CD8-positive, alpha-beta memory T cell (primary cell): Measurements from ENCODE around the gene ERICH6B. TPM values are rescaled to one million over a fixed set of nuclear protein-coding genes. Genes with fewer than 3 reads are reported as not detected.

Experiments
- CTCF ChIA-PET: fragments of 350-600 bp; sonication (Branson Sonifier 250); formaldehyde crosslinking; loops from one replicate; lab custom pipeline; 2021; ENCODE audit warnings: antibody characterized with exemption; lab: Charles Lee
- POLR2A ChIA-PET: fragments of 350-600 bp; sonication (Branson Sonifier 250); formaldehyde crosslinking; loops from one replicate; lab custom pipeline; 2021; ENCODE audit warnings: antibody characterized with exemption; lab: Charles Lee
- DNase-seq, 5 donors: peaks; one replicate each; pipeline versions ENCODE4 v3.0.0 to v3.0.0-alpha.2; 2020 to 2022; ENCODE audit warnings: mixed read lengths in 1 of 5
- H3K27ac ChIP-seq: one replicate; pipeline ENCODE4 v1.7.0; 2013; ENCODE audit warnings: low read depth, mild to moderate bottlenecking, low read length, moderate library complexity
- H3K27me3 ChIP-seq: 2 replicates; pipeline ENCODE4 v1.7.0; 2013; ENCODE audit warnings: low read length, mild to moderate bottlenecking; ENCODE audit not compliant: insufficient read depth, poor library complexity, severe bottlenecking
- H3K36me3 ChIP-seq: 2 replicates; pipeline ENCODE4 v1.7.0; 2013; ENCODE audit warnings: mild to moderate bottlenecking, low read length, moderate library complexity; ENCODE audit not compliant: insufficient read depth
- H3K4me1 ChIP-seq: 2 replicates; pipeline ENCODE4 v1.7.0; 2013; ENCODE audit warnings: mild to moderate bottlenecking, low read length, moderate library complexity; ENCODE audit not compliant: insufficient read depth
- H3K4me3 ChIP-seq: 2 replicates; pipeline ENCODE4 v1.7.0; 2013; ENCODE audit warnings: mild to moderate bottlenecking, low read length
- H3K9me3 ChIP-seq: 2 replicates; pipeline ENCODE4 v1.7.0; 2013; ENCODE audit warnings: mild to moderate bottlenecking, low read length
- H3K27ac Mint-ChIP-seq, 8 donors: one replicate each; pipeline ENCODE4 v1.8.0; 2020 to 2021; ENCODE audit warnings: mixed read lengths in 8 of 8, mild to moderate bottlenecking in 6 of 8, inconsistent platforms in 3 of 8, moderate library complexity in 3 of 8
- H3K27me3 Mint-ChIP-seq, 2 donors: one replicate each; pipeline ENCODE4 v1.8.0; 2020 to 2021; ENCODE audit warnings: mixed read lengths in 2 of 2, mild to moderate bottlenecking in 1 of 2, moderate library complexity in 1 of 2
- H3K36me3 Mint-ChIP-seq, 3 donors: one replicate each; pipeline ENCODE4 v1.8.0; 2020 to 2021; ENCODE audit warnings: mixed read lengths in 3 of 3, inconsistent platforms in 1 of 3, mild to moderate bottlenecking in 1 of 3
- H3K4me1 Mint-ChIP-seq, 3 donors: one replicate each; pipeline ENCODE4 v1.8.0; 2020 to 2021; ENCODE audit warnings: mixed read lengths in 3 of 3, inconsistent platforms in 1 of 3, mild to moderate bottlenecking in 1 of 3
- H3K4me3 Mint-ChIP-seq, 7 donors: one replicate each; pipeline ENCODE4 v1.8.0; 2020 to 2021; ENCODE audit warnings: mixed read lengths in 7 of 7, mild to moderate bottlenecking in 6 of 7, moderate library complexity in 4 of 7, inconsistent platforms in 2 of 7
- H3K9me3 Mint-ChIP-seq, 5 donors: one replicate each; pipeline ENCODE4 v1.8.0; 2020 to 2022; ENCODE audit warnings: mixed read lengths in 5 of 5, mild to moderate bottlenecking in 3 of 5, moderate library complexity in 2 of 5, inconsistent platforms in 1 of 5
- polyA plus RNA-seq: library from polyadenylated mRNA; unstranded; fragments of 300-500 nt; fragmentation: Illumina TruSeq; gene quantifications from one replicate; pipeline ENCODE4 v1.2.3, GENCODE V29; 2021
- total RNA-seq, 2 experiments: library from RNA; stranded (reverse); gene quantifications; one replicate each; pipeline ENCODE4 v1.2.3, GENCODE V29; 2021

Gene ERICH6B
- total and polyA plus RNA-seq, 3 experiments from 2014 or later: not detected

DNA sequence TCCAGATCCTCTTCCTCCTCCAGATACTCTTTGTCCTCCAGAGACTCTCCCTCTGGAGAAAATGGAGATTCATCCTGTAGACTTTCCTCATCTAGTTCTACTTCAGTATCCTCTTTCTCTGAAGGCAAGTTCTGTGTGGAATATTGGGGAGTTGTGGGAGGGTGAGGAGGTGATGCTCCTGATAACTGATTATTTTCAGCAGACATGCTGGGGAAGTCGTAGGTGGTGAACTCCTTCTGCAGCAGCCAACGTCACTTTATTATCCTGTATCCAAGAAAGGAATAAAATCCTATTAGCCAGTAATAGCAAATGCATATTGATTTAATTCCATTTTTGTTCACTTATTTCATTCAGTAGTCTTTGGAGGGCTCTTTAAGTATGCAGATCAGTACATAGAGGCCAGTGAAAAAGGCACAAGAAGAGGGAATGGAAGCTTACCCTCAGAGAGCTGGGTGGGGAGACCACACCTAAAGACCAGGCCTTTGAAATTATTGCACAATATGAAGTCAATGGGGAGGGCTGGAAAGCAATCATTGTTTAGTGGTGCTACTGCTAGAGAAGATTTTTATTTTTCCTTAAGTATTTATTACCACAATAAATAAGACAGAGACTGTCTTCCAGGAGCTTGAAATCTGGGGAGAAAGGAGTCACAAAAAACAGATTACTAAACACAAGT lies 18.6 kb downstream of the ERICH6B start:
- Mint-ChIP-seq H3K27me3 (peaks cover 12 to 20% of the 10 kb centered on the region in 2 donors), H3K36me3 (no peaks in the 10 kb centered on the region), H3K4me3 (no peak overlapping the region), H3K9me3 (peaks cover 0 to 3% (median 0%) of the 10 kb centered on the region in 5 donors), H3K27ac (no peak overlapping the region), H3K4me1 (no peaks in the 10 kb centered on the region)
- Histone ChIP-seq H3K4me3 (no peak overlapping the region), H3K27ac (no peak overlapping the region), H3K27me3 (no peaks in the 10 kb centered on the region), H3K9me3 (no peaks in the 10 kb centered on the region), H3K36me3 (no peaks in the 10 kb centered on the region), H3K4me1 (no peaks in the 10 kb centered on the region)
- ChIA-PET CTCF (no interaction called here), POLR2A (no interaction called here)
- DNase-seq: no peak

DNA sequence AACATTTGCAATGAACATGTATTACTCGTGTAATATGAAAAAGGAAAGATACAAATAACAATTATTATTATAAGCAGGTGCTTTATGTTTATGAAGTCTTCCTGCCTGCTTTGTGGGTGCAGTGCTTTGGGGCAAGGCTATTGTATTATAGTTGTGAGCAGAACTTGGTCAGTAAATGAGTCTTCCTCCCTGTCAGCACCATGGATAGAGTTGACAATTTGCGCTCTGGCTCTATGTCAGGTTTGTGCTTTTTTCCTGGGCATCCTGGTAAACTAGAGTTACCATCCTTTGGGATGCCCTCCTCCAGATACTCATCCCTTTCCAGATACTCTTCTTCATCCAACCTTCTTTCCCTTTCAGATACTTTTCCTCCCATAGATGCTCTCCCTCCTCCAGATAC lies 19.6 kb downstream of the ERICH6B start:
- POLR2A ChIA-PET: no interaction called here
- Mint-ChIP-seq H3K4me1 (no peaks in the 10 kb centered on the region), H3K9me3 (peaks cover 0 to 3% (median 0%) of the 10 kb centered on the region in 5 donors), H3K36me3 (no peaks in the 10 kb centered on the region), H3K27ac (no peak overlapping the region), H3K27me3 (peaks cover 12 to 20% of the 10 kb centered on the region in 2 donors), H3K4me3 (no peak overlapping the region)
- Histone ChIP-seq H3K36me3 (no peaks in the 10 kb centered on the region), H3K27ac (no peak overlapping the region), H3K4me1 (no peaks in the 10 kb centered on the region), H3K9me3 (no peaks in the 10 kb centered on the region), H3K27me3 (no peaks in the 10 kb centered on the region), H3K4me3 (no peak overlapping the region)
- CTCF ChIA-PET: no interaction called here
- no peak for DNase-seq

DNA sequence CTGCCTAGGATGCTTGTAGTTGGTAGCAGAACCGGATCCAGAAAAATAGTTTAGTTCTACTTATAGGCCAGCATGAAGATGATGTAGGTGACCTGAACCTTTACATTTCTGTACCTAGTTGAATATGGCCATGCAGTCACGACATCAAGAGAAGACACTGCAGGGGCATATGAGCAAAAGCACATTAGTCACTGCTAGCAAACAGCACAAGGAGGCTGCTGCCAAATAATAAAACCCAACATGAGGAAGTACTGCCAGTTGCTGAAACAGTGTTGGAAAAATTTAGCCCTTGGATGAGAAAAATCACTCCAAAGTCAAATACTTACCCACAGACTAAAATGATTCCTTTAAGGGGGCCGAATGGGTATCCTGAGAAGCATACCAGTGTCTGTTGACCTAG lies 20.8 kb downstream of the ERICH6B start:
- ChIA-PET POLR2A (no interaction called here), CTCF (no interaction called here)
- no peaks in the 10 kb centered on the region for H3K27me3 ChIP-seq
- no peaks in the 10 kb centered on the region for H3K9me3 ChIP-seq
- no peaks in the 10 kb centered on the region for H3K36me3 Mint-ChIP-seq
- peaks cover 10 to 14% of the 10 kb centered on the region in 2 donors for H3K27me3 Mint-ChIP-seq
- H3K27ac Mint-ChIP-seq: no peak overlapping the region
- H3K9me3 Mint-ChIP-seq: peaks cover 0 to 3% (median 0%) of the 10 kb centered on the region in 5 donors
- H3K4me1 Mint-ChIP-seq: no peaks in the 10 kb centered on the region
- no peak overlapping the region for H3K4me3 ChIP-seq
- DNase-seq: no peak
- no peaks in the 10 kb centered on the region for H3K36me3 ChIP-seq
- no peak overlapping the region for H3K4me3 Mint-ChIP-seq
- H3K4me1 ChIP-seq: no peaks in the 10 kb centered on the region
- no peak overlapping the region for H3K27ac ChIP-seq

DNA sequence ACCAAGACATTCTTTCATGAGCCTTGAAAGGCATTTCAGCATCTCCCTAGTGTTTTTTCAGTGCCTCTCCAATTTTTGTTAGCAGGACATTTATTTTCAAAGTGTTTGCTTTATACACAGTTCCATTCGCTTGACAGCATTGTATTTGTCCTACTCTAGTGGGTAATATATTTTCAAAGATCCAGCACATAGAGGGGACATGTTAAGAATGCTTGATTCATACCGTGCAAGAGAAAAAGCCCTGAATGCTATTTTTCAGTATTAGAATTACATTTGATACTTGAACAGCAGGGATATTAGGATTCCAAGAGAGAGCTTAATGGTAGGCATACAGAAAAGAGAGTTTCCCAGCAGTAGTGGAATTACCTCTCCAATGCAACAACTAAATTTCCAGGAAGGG lies 21.3 kb downstream of the ERICH6B start:
- H3K9me3 ChIP-seq: no peaks in the 10 kb centered on the region
- H3K27ac ChIP-seq: no peak overlapping the region
- Mint-ChIP-seq H3K4me1 (no peaks in the 10 kb centered on the region), H3K9me3 (peaks cover 0 to 3% (median 0%) of the 10 kb centered on the region in 5 donors), H3K36me3 (no peaks in the 10 kb centered on the region), H3K27ac (no peak overlapping the region), H3K27me3 (peaks cover 6 to 14% of the 10 kb centered on the region in 2 donors), H3K4me3 (no peak overlapping the region)
- no peak for DNase-seq
- no peaks in the 10 kb centered on the region for H3K36me3 ChIP-seq
- no peaks in the 10 kb centered on the region for H3K27me3 ChIP-seq
- no peaks in the 10 kb centered on the region for H3K4me1 ChIP-seq
- POLR2A ChIA-PET: no interaction called here
- no peak overlapping the region for H3K4me3 ChIP-seq
- CTCF ChIA-PET: no interaction called here

DNA sequence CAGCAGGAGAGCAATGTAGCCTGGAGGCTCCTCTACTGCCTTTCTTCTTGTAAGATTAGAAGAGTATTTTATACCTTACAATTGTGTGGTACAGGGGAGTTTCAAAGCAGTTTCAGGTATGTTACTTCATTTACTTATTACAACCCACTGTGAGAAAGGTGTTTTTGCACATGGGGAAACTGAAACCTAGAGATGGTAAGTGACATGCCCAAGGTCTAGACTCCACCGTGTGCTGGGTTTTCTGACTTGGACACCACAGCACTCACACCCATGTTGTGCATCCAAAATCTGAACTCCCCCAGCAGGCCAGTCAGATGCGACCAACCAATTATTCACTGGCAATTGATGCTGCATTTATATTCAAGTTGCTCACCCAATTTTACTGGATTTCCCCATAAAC lies 22.8 kb downstream of the ERICH6B start:
- POLR2A ChIA-PET: no interaction called here

DNA sequence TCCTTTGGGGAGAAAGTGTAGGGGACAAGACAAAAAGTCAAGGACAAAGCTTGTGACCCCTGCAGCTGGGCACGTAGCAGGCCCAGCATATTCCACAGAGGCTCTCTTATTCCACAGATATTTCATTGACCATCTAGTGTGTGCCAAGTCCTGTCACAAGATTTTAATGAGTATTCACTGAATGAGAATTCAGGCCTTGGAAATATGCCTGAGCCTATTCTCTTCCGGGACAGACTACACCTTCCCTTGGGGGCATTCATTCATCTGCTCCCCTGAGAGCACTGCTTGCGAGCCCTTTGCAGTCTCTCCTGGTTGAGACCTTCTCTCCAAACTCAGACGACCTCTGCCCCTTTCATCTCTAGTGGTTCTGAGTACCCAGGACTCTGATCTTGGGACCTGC lies 25.5 kb downstream of the ERICH6B start:
- ChIA-PET POLR2A (no interaction called here), CTCF (no interaction called here)
- H3K36me3 ChIP-seq: no peaks in the 10 kb centered on the region
- peaks cover 5 to 9% of the 10 kb centered on the region in 2 donors for H3K27me3 Mint-ChIP-seq
- no peaks in the 10 kb centered on the region for H3K4me1 ChIP-seq
- no peak overlapping the region for H3K4me3 ChIP-seq
- H3K27ac ChIP-seq: no peak overlapping the region
- H3K4me1 Mint-ChIP-seq: no peaks in the 10 kb centered on the region
- no peaks in the 10 kb centered on the region for H3K36me3 Mint-ChIP-seq
- H3K4me3 Mint-ChIP-seq: no peak overlapping the region
- no peak for DNase-seq
- H3K27ac Mint-ChIP-seq: no peak overlapping the region
- peaks cover 0 to 5% (median 0%) of the 10 kb centered on the region in 5 donors for H3K9me3 Mint-ChIP-seq
- H3K9me3 ChIP-seq: no peaks in the 10 kb centered on the region
- no peaks in the 10 kb centered on the region for H3K27me3 ChIP-seq

More for the DNA sequence above, 22.8 kb downstream of the ERICH6B start:
- H3K9me3 Mint-ChIP-seq: peaks cover 0 to 3% (median 0%) of the 10 kb centered on the region in 5 donors
- no peak overlapping the region for H3K27ac ChIP-seq
- H3K4me3 ChIP-seq: no peak overlapping the region
- no peaks in the 10 kb centered on the region for H3K27me3 ChIP-seq
- no peak for DNase-seq
- CTCF ChIA-PET: no interaction called here
- H3K27ac Mint-ChIP-seq: no peak overlapping the region
- no peaks in the 10 kb centered on the region for H3K36me3 Mint-ChIP-seq
- no peak overlapping the region for H3K4me3 Mint-ChIP-seq
- H3K4me1 ChIP-seq: no peaks in the 10 kb centered on the region
- H3K4me1 Mint-ChIP-seq: no peaks in the 10 kb centered on the region
- no peaks in the 10 kb centered on the region for H3K9me3 ChIP-seq
- no peaks in the 10 kb centered on the region for H3K36me3 ChIP-seq
- H3K27me3 Mint-ChIP-seq: peaks cover 5 to 6% of the 10 kb centered on the region in 2 donors

DNA sequence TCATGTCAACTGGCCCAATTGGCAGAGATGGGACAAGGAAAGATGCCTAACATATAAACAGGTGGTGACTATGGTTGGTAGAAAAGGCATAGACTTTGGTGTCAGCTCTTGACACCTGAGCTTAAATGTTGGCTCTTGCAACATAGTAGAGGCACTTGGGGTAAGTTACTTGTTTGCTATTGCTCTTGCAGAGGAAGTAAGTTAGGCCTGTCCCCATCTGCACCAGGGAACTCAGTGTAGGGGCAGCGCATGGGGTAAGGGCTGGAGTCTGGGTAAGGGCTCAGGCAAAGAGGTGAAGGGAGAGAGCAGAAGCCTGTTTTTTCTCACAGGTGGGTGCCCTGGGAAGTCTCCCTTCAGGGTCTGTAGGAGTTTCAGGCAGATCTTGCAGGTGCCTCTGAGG lies 27.6 kb downstream of the ERICH6B start:
- ChIA-PET CTCF (interaction anchor here (1.0 kb wide), 1 partner anchor 9 kb away, joined by 4 read pairs; no protein-coding TSS in a partner anchor), POLR2A (no interaction called here)
- no peaks in the 10 kb centered on the region for H3K9me3 ChIP-seq
- no peak for DNase-seq
- no peaks in the 10 kb centered on the region for H3K27me3 ChIP-seq
- Mint-ChIP-seq H3K4me1 (no peaks in the 10 kb centered on the region), H3K27ac (peak overlapping the region in 1 of 8 donors; percentile 70), H3K4me3 (no peak overlapping the region), H3K9me3 (peaks cover 0 to 8% (median 0%) of the 10 kb centered on the region in 5 donors), H3K36me3 (no peaks in the 10 kb centered on the region), H3K27me3 (peaks cover 9% of the 10 kb centered on the region in 2 donors)
- no peak overlapping the region for H3K27ac ChIP-seq
- no peak overlapping the region for H3K4me3 ChIP-seq
- H3K4me1 ChIP-seq: no peaks in the 10 kb centered on the region
- H3K36me3 ChIP-seq: no peaks in the 10 kb centered on the region

DNA sequence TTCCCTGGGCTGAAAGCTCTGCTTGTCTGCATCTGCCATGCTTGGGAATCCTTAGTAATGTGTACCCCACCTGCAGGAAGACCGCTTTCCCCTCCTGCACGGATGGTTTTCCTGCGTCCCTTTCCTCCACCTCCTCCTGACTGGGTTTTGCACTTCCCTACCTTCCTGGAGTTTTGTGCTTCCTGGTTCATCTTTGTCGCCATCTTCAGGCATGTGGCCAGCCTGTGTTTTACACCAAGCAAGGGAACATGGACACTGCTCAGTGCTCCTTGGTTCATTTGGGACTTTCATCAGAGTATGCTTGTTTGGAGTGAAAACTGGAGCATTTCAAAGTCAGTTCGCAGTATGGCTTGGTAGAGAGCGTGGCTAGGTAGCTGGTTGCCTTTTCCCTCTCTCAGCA lies 30.7 kb downstream of the ERICH6B start:
- H3K27me3 Mint-ChIP-seq: peaks cover 9% of the 10 kb centered on the region in 2 donors
- no peaks in the 10 kb centered on the region for H3K4me1 Mint-ChIP-seq
- H3K4me1 ChIP-seq: no peaks in the 10 kb centered on the region
- no peaks in the 10 kb centered on the region for H3K36me3 ChIP-seq
- H3K27me3 ChIP-seq: no peaks in the 10 kb centered on the region
- POLR2A ChIA-PET: no interaction called here
- peaks cover 0 to 6% (median 0%) of the 10 kb centered on the region in 5 donors for H3K9me3 Mint-ChIP-seq
- no peaks in the 10 kb centered on the region for H3K9me3 ChIP-seq
- CTCF ChIA-PET: no interaction called here
- H3K27ac Mint-ChIP-seq: no peak overlapping the region
- no peak overlapping the region for H3K4me3 Mint-ChIP-seq
- H3K4me3 ChIP-seq: no peak overlapping the region
- H3K27ac ChIP-seq: no peak overlapping the region
- no peaks in the 10 kb centered on the region for H3K36me3 Mint-ChIP-seq
- DNase-seq: no peak
